ENCODE data around the gene MYH10.

MYH10 gene

GRCh38 chr17:8619294-8619693 is 11.2 kb downstream of the MYH10 start:
- no peak for TF ChIP-seq CTCF (conservative IDR thresholded peaks at IDR 0.05)

GRCh38 chr17:8618825-8619224 is 11.7 kb downstream of the MYH10 start:
- no peak overlapping the region for H3K27ac ChIP-seq
- TF ChIP-seq CTCF (conservative IDR thresholded peaks at IDR 0.05): no peak

More at GRCh38 chr17:8619294-8619693, 11.2 kb downstream of the MYH10 start:
- H3K27ac ChIP-seq: no peak overlapping the region

GRCh38 chr17:8614988-8615387 is 15.5 kb downstream of the MYH10 start:
- no peak for TF ChIP-seq CTCF (conservative IDR thresholded peaks at IDR 0.05)
- H3K27ac ChIP-seq: peak overlapping the region; percentile 61

- no peak for TF ChIP-seq CTCF (conservative IDR thresholded peaks at IDR 0.05)
- peak overlapping the region; percentile 68 for H3K27ac ChIP-seq
Measured at GRCh38 chr17:8611619-8612298, 18.8 kb downstream of the MYH10 start.

GRCh38 chr17:8611137-8611536 is 19.4 kb downstream of the MYH10 start:
- no peak for TF ChIP-seq CTCF (conservative IDR thresholded peaks at IDR 0.05)
- H3K27ac ChIP-seq: peak overlapping the region; percentile 68

GRCh38 chr17:8610558-8610957 is 20.0 kb downstream of the MYH10 start:
- TF ChIP-seq CTCF (conservative IDR thresholded peaks at IDR 0.05): no peak

GRCh38 chr17:8609910-8610309 is 20.6 kb downstream of the MYH10 start:
- peak overlapping the region; percentile 68 for H3K27ac ChIP-seq
- TF ChIP-seq CTCF (conservative IDR thresholded peaks at IDR 0.05): no peak

More at GRCh38 chr17:8610558-8610957, 20.0 kb downstream of the MYH10 start:
- peak overlapping the region; percentile 68 for H3K27ac ChIP-seq
